Fibroblast of lung (primary cell): Measurements from ENCODE around the gene OMD. TPM values are rescaled to one million over a fixed set of nuclear protein-coding genes. Genes with fewer than 3 reads are reported as not detected.

ENCODE experiments used
- DNase-seq, 2 donors: peaks; one replicate each; pipeline versions ENCODE4 v3.0.0 to v3.0.0-alpha.2; 2010; ENCODE audit warnings: low read depth in 2 of 2
- H2AFZ ChIP-seq: 2 replicates; pipeline ENCODE4 v1.5.1; 2012; ENCODE audit warnings: low read length, control low read depth, inconsistent platforms
- H3K27ac ChIP-seq: 2 replicates; pipeline ENCODE4 v1.5.1; 2011; ENCODE audit warnings: low read length, control low read depth; ENCODE audit not compliant: insufficient read depth
- H3K27me3 ChIP-seq: 2 replicates; pipeline ENCODE4 v1.5.1; 2011; ENCODE audit warnings: mild to moderate bottlenecking, low read length; ENCODE audit not compliant: control insufficient read depth, insufficient read depth
- H3K36me3 ChIP-seq: 2 replicates; pipeline ENCODE4 v1.5.1; 2011; ENCODE audit warnings: low read length; ENCODE audit not compliant: control insufficient read depth, insufficient read depth
- H3K4me1 ChIP-seq: 2 replicates; pipeline ENCODE4 v1.5.1; 2011; ENCODE audit warnings: low read length; ENCODE audit not compliant: control insufficient read depth, insufficient read depth; ENCODE audit errors: extremely low read depth
- H3K4me2 ChIP-seq: 2 replicates; pipeline ENCODE4 v1.5.1; 2011; ENCODE audit warnings: low read length, control low read depth; ENCODE audit not compliant: insufficient read depth; ENCODE audit errors: extremely low read depth
- H3K4me3 ChIP-seq, 4 experiments: fragments of 200-600 bp in 1 of 4; sonication (generic) in 1 of 4; replicated peaks in 1 of 4; 2 replicates each; pipeline ENCODE4 v1.5.1; 2011 to 2016; ENCODE audit warnings: low read length in 4 of 4, low read depth in 3 of 4, mild to moderate bottlenecking in 3 of 4, control low read depth in 2 of 4, inconsistent platforms in 1 of 4, mixed read lengths in 1 of 4; ENCODE audit not compliant: insufficient read depth in 1 of 4; ENCODE audit errors: control extremely low read depth in 1 of 4
- H3K79me2 ChIP-seq: 2 replicates; pipeline ENCODE4 v1.5.1; 2012; ENCODE audit warnings: mild to moderate bottlenecking, low read length, inconsistent platforms; ENCODE audit not compliant: control insufficient read depth, insufficient read depth
- H3K9ac ChIP-seq: 2 replicates; pipeline ENCODE4 v1.5.1; 2011; ENCODE audit warnings: mild to moderate bottlenecking, low read length, control low read depth; ENCODE audit not compliant: insufficient read depth
- H3K9me3 ChIP-seq: 2 replicates; pipeline ENCODE4 v1.5.1; 2012; ENCODE audit warnings: low read depth, low read length; ENCODE audit not compliant: control insufficient read depth, insufficient read depth
- H4K20me1 ChIP-seq: 2 replicates; pipeline ENCODE4 v1.5.1; 2011; ENCODE audit warnings: low read length; ENCODE audit not compliant: control insufficient read depth, insufficient read depth; ENCODE audit errors: extremely low read depth
- CTCF ChIP-seq, 2 donors: IDR thresholded peaks in 1 of 2; conservative IDR thresholded peaks in 1 of 2; 1 replicate in 1 of 2; 2 replicates in 1 of 2; pipeline ENCODE4 v1.5.1; 2011 to 2012; ENCODE audit warnings: low read length in 2 of 2, control low read depth in 1 of 2, inconsistent platforms in 1 of 2, low read depth in 1 of 2, mild to moderate bottlenecking in 1 of 2
- EZH2 ChIP-seq: IDR thresholded peaks from 2 replicates; pipeline ENCODE4 v1.5.1; 2012; ENCODE audit warnings: low read length, control low read depth, mild to moderate bottlenecking; ENCODE audit errors: missing control alignments
- polyA plus RNA-seq, 2 donors: library from polyadenylated mRNA; depleted of rRNA in 1 of 2; stranded (reverse) in 1 of 2; unstranded in 1 of 2; fragments of >200 nt; gene quantifications; 2 replicates each; pipeline ENCODE4 v1.2.1, GENCODE V29; 2011 to 2012; ENCODE audit warnings: missing spikeins in 1 of 2
- total RNA-seq: library from RNA; depleted of rRNA; stranded (reverse); fragments of >200 nt; gene quantifications from 2 replicates; pipeline ENCODE4 v1.2.1, GENCODE V29; 2014

Gene OMD
- total and polyA plus RNA-seq, 2 donors (not counting 1 experiment from before 2014, with no cell fraction given): 0.07 to 0.17 TPM

DNA sequence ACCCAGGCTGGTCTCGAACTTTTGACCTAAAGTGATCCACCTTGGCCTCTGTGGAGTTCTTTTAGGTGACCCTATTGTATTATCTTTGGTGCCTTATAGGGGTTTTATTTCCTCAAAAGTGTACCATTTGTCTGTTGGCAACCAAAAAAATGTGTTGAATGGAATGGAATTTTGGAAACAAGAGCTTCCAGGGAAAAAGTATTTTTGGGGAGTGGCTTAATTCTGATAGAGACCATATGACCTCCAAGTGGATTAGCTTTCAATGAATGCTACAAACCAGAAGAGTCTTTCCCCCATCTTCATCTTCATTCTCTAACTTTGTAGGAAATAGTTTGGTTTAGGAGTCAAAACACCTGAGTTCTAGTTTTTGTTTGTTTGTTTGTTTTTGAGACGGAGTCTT, 16.5 kb downstream of the OMD start:
- Histone ChIP-seq H3K9ac (no peak overlapping the region), H3K27me3 (no peaks in the 10 kb centered on the region), H3K9me3 (no peaks in the 10 kb centered on the region), H3K4me2 (no peak overlapping the region), H3K4me1 (peaks cover 6% of the 10 kb centered on the region), H3K36me3 (no peaks in the 10 kb centered on the region), H3K4me3 (no peak overlapping the region), H4K20me1 (no peaks in the 10 kb centered on the region), H3K27ac (no peak overlapping the region), H3K79me2 (no peaks in the 10 kb centered on the region), H2AFZ (no peak overlapping the region)
- DNase-seq: no peak
- TF ChIP-seq CTCF (conservative IDR thresholded peaks at IDR 0.05 in 1 of 2, IDR thresholded peaks at IDR 0.05 in 1 of 2; ENCODE audit: low read depth in 1 of 2, low read length in 2 of 2): no peak
- TF ChIP-seq EZH2: no peak

GRCh38 chr9:92406477-92406876, 17.8 kb downstream of the OMD start:
- Histone ChIP-seq H3K9ac (no peak overlapping the region), H3K27me3 (no peaks in the 10 kb centered on the region), H3K36me3 (no peaks in the 10 kb centered on the region), H2AFZ (peak overlapping the region; percentile 70), H3K79me2 (no peaks in the 10 kb centered on the region), H3K4me2 (no peak overlapping the region), H3K27ac (no peak overlapping the region), H4K20me1 (no peaks in the 10 kb centered on the region), H3K4me1 (peaks cover 6% of the 10 kb centered on the region), H3K9me3 (no peaks in the 10 kb centered on the region), H3K4me3 (no peak overlapping the region)
- peak; percentile 37 to 50 for DNase-seq
- TF ChIP-seq EZH2 (no peak), CTCF (conservative IDR thresholded peaks at IDR 0.05 in 1 of 2, IDR thresholded peaks at IDR 0.05 in 1 of 2; ENCODE audit: low read depth in 1 of 2, low read length in 2 of 2) (no peak)

DNA sequence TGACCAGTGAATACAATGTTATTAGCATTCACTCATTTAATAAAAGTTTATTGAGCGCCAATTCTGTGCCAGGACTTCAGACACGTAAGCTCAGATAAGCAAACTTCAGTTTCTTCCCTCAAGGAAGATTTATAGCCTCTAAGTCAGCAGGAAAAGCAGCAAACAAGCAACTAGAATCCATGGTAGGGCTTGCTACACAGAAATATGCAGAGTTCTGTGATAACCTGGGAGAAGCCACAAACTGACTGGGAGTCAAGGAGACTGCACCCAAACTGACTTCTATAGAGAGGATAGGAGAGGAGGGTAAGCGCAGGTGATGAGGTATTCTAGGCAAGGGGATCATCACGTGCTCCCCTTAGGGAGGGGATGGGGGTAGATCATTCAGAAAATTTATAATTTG, 18.5 kb downstream of the OMD start:
- H3K27ac ChIP-seq: no peak overlapping the region
- TF ChIP-seq EZH2 (no peak), CTCF (conservative IDR thresholded peaks at IDR 0.05 in 1 of 2, IDR thresholded peaks at IDR 0.05 in 1 of 2; ENCODE audit: low read depth in 1 of 2, low read length in 2 of 2) (no peak)
- peaks cover 6% of the 10 kb centered on the region for H3K4me1 ChIP-seq
- no peaks in the 10 kb centered on the region for H3K36me3 ChIP-seq
- no peaks in the 10 kb centered on the region for H4K20me1 ChIP-seq
- no peak overlapping the region for H3K9ac ChIP-seq
- H3K4me3 ChIP-seq: no peak overlapping the region
- no peaks in the 10 kb centered on the region for H3K9me3 ChIP-seq
- H2AFZ ChIP-seq: no peak overlapping the region
- H3K27me3 ChIP-seq: no peaks in the 10 kb centered on the region
- no peak overlapping the region for H3K4me2 ChIP-seq
- H3K79me2 ChIP-seq: no peaks in the 10 kb centered on the region
- DNase-seq: no peak
